ENCODE results near the gene NCBP2. TPM values are rescaled to one million over a fixed set of nuclear protein-coding genes. Genes with fewer than 3 reads are reported as not detected.

NCBP2 gene
- total RNA-seq, 1 experiment from 2014 or later: 66.8 TPM

DNA sequence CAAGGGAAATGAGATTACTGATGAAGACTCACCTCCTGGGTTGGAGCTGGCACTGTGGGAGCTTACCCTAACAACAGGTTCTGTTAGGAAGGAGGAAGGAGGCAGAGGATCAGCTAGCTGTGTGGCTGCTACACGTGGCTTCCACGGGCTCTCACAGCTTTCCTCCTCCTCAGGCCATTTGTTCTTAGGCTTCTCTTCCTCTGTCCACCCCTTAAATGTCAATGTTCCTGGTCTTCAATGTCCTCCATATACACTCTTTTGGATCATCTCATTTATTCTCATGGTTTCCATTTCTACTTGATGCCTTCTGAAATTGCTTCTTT lies 21.3 kb upstream of the NCBP2 start:
- ChIA-PET CTCF (interaction anchor here (0.6 kb wide), 1 partner anchor 25 kb away, joined by 3 read pairs; no protein-coding TSS in a partner anchor), POLR2A (no interaction called here)
- Mint-ChIP-seq H3K27me3 (ENCODE audit: insufficient read depth, unreplicated experiment) (no peaks in the 10 kb centered on the region), H3K4me3 (ENCODE audit: unreplicated experiment) (no peak overlapping the region), H3K4me1 (ENCODE audit: low read depth, unreplicated experiment) (peaks cover 34% of the 10 kb centered on the region), H3K36me3 (ENCODE audit: insufficient read depth, unreplicated experiment) (peaks cover 44% of the 10 kb centered on the region), H3K9me3 (ENCODE audit: unreplicated experiment) (peaks cover 22% of the 10 kb centered on the region), H3K27ac (ENCODE audit: unreplicated experiment) (peak overlapping the region; percentile 82)
- no peak for TF ChIP-seq CTCF (IDR thresholded peaks at IDR 0.05; ENCODE audit: insufficient read depth in 1 of 2, low read depth in 1 of 2, low read length in 1 of 2, severe bottlenecking in 1 of 2, unreplicated experiment in 1 of 2)
- peaks cover 16% of the 10 kb centered on the region for H3K36me3 ChIP-seq (ENCODE audit: control insufficient read depth, insufficient read depth, low read length)
- intact Hi-C loops (cut with micrococcal nuclease; ENCODE audit: unreplicated experiment): loop anchor here (2.0 kb wide), 1 partner anchor 21 kb away; the partner anchor contains the start of gene NCBP2
- no peak for DNase-seq
- H3K27me3 ChIP-seq (replicated peaks; ENCODE audit: control insufficient read depth, insufficient read depth, low read length): no peaks in the 10 kb centered on the region
- no peaks in the 10 kb centered on the region for H3K9me3 ChIP-seq
- peaks cover 26% of the 10 kb centered on the region for H3K4me1 ChIP-seq
- BruUV-seq (replicated peaks): no TSS peak
- no peak overlapping the region for H3K4me3 ChIP-seq (ENCODE audit: low read depth, low read length)

GRCh38 chr3:196962930-196963630 lies 20.8 kb upstream of the NCBP2 start:
- Histone ChIP-seq H3K4me1 (peaks cover 26% of the 10 kb centered on the region), H3K9me3 (no peaks in the 10 kb centered on the region), H3K4me3 (ENCODE audit: low read depth, low read length) (no peak overlapping the region), H3K36me3 (ENCODE audit: control insufficient read depth, insufficient read depth, low read length) (peaks cover 16% of the 10 kb centered on the region), H3K27me3 (replicated peaks; ENCODE audit: control insufficient read depth, insufficient read depth, low read length) (no peaks in the 10 kb centered on the region)
- H3K4me1 Mint-ChIP-seq (ENCODE audit: low read depth, unreplicated experiment): peaks cover 34% of the 10 kb centered on the region
- peak overlapping the region; percentile 82 for H3K27ac Mint-ChIP-seq (ENCODE audit: unreplicated experiment)
- no peak for DNase-seq
- ChIA-PET POLR2A (no interaction called here), CTCF (no interaction called here)
- intact Hi-C loops (cut with micrococcal nuclease; ENCODE audit: unreplicated experiment): loop anchor here (2.0 kb wide), 1 partner anchor 20 kb away; the partner anchor contains the start of gene NCBP2
- TSS peak; percentile 95 for BruUV-seq (replicated peaks)
- no peak for TF ChIP-seq CTCF (IDR thresholded peaks at IDR 0.05; ENCODE audit: insufficient read depth in 1 of 2, low read depth in 1 of 2, low read length in 1 of 2, severe bottlenecking in 1 of 2, unreplicated experiment in 1 of 2)
- H3K36me3 Mint-ChIP-seq (ENCODE audit: insufficient read depth, unreplicated experiment): peaks cover 44% of the 10 kb centered on the region
- peaks cover 22% of the 10 kb centered on the region for H3K9me3 Mint-ChIP-seq (ENCODE audit: unreplicated experiment)
- no peaks in the 10 kb centered on the region for H3K27me3 Mint-ChIP-seq (ENCODE audit: insufficient read depth, unreplicated experiment)
- peak overlapping the region; percentile 59 for H3K4me3 Mint-ChIP-seq (ENCODE audit: unreplicated experiment)

GRCh38 chr3:196962108-196962929 lies 20.0 kb upstream of the NCBP2 start:
- peak overlapping the region; percentile 59 for H3K4me3 Mint-ChIP-seq (ENCODE audit: unreplicated experiment)
- TF ChIP-seq CTCF (IDR thresholded peaks at IDR 0.05; ENCODE audit: insufficient read depth in 1 of 2, low read depth in 1 of 2, low read length in 1 of 2, severe bottlenecking in 1 of 2, unreplicated experiment in 1 of 2): no peak
- H3K9me3 ChIP-seq: no peaks in the 10 kb centered on the region
- peak; percentile 69 to 76 for DNase-seq
- H3K36me3 Mint-ChIP-seq (ENCODE audit: insufficient read depth, unreplicated experiment): peaks cover 37% of the 10 kb centered on the region
- POLR2A ChIA-PET: no interaction called here
- intact Hi-C loops (cut with micrococcal nuclease; ENCODE audit: unreplicated experiment): loop anchor here (2.0 kb wide), 1 partner anchor 20 kb away; the partner anchor contains the start of gene NCBP2
- H3K27me3 ChIP-seq (replicated peaks; ENCODE audit: control insufficient read depth, insufficient read depth, low read length): no peaks in the 10 kb centered on the region
- H3K4me1 ChIP-seq: peaks cover 26% of the 10 kb centered on the region
- H3K4me1 Mint-ChIP-seq (ENCODE audit: low read depth, unreplicated experiment): peaks cover 34% of the 10 kb centered on the region
- no peak overlapping the region for H3K4me3 ChIP-seq (ENCODE audit: low read depth, low read length)
- peaks cover 16% of the 10 kb centered on the region for H3K36me3 ChIP-seq (ENCODE audit: control insufficient read depth, insufficient read depth, low read length)
- no TSS peak for BruUV-seq (replicated peaks)
- H3K27me3 Mint-ChIP-seq (ENCODE audit: insufficient read depth, unreplicated experiment): no peaks in the 10 kb centered on the region
- H3K27ac Mint-ChIP-seq (ENCODE audit: unreplicated experiment): peak overlapping the region; percentile 82
- H3K9me3 Mint-ChIP-seq (ENCODE audit: unreplicated experiment): peaks cover 22% of the 10 kb centered on the region
- CTCF ChIA-PET: no interaction called here
